ENCODE measurements around the gene CNBD2.

DNA sequence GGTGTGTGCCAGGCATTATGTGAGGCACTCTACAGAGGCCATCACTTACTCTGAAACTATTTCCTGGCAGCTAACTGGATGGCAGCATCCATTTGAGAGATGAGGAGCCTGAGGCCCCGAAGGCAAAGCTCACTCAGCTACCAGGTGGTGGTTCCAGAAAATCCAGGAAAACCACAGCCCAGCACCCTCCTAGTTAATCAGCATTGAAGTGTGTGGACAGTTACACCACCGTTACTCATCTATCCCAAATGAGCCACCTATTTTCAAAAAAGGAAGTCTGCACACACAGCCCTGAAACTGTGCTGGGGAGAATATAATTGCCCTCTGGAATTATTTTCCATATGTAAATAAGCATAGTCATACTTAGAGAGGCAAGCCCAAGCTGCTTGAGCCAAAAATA, 67.4 kb downstream of the CNBD2 start:
- TF ChIP-seq CTCF (IDR thresholded peaks at IDR 0.05) (no peak), POLR2A (IDR thresholded peaks at IDR 0.05) (no peak)

Measured in adrenal gland (tissue), 5 donors.